CD4-positive, alpha-beta T cell treated with Interleukin-12 subunit alpha and Interleukin-12 subunit beta, for 1 hour (primary cell): ENCODE results near the gene C22orf31.
"Not testable (repeated sequence)": the region's sequence is repeated elsewhere in the genome, so short reads cannot be mapped to it uniquely, and the experiment has no call there.

Source experiments
- DNase-seq: peaks from one replicate; pipeline ENCODE4 v3.0.0-alpha.2; 2020

C22orf31 gene

DNA sequence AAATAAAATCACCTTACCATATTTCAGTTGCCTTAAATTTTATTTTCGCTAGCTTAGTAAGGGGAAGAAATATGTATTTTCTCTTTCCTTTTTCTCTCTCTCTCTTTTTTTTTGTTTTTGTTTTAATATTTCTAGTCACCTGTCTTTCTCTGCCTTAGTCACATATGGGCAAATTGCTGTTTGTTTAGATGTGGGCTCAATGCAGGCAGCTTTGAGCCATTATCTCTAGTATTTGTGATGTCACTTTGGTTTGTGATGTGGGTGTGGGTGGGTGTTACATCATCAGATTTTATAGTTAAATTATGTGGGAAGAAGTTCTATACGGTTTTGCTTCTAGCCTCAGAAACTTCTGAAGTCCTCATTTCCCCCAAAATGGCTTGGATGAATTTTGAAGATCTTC lies at the start of gene C22orf31:
Gene C22orf31 (minus strand): TSS at position 59 of the 400 bp plus-strand sequence. CDS start 39 bp downstream, at position 20.
- no peak for DNase-seq

DNA sequence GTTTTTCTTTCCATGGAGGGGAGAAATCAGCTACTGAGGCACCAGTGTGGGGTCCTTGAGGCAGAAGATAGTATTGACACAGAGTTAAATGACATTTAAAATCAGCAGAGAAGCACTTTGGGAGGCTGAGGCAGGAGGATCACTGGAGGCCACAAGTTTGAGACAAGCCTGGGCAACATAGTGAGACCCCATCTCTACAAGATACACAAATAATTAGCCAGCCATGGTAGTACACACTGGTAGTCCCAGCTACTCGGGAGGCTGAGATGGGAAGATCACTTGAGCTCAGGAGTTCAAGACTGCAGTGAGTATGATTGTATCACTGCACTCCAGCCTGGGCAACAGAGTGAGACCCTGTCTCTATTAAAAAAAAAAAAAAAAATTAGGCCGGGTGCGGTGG lies 49.3 kb upstream of the C22orf31 start:
- DNase-seq: no peak

DNA sequence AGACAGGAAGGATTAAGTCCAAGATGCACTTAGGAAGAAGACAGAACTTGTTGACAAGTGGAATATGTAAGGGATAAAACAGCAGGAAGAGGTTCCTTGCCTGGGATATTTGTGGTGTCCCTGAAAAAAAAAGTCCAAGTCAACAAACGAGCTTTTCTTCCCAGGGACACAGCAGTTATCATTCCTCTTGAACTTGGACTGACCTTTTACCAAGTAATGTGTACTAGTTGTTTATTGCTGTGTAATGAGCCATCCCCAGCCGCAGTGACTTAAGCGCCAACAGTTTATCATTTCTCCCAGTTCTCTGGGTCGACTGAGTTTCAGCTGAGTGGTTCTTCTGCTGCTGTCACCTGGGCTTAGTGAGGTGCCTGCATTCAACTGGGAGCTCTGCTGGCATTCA lies 48.2 kb upstream of the C22orf31 start:
- DNase-seq: no peak

DNA sequence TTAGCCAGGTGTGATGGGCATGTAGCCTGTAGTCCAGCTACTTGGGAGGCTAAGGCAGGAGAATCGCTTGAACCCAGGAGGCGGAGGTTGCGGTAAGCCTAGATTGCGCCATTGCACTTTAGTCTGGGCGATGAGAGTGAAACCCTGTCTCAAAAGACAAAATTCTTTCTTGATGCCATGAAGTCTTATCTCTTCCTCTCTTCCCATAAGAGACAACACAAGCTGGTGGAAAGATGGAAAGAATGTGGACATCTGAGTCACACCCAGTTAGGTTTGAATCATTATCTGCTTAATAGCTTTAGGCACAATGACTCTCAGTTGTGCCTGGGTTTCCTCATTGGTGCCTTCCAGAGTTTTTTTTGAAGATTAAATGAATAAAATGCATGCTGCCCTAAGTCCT lies 46.5 kb upstream of the C22orf31 start:
- no peak for DNase-seq

DNA sequence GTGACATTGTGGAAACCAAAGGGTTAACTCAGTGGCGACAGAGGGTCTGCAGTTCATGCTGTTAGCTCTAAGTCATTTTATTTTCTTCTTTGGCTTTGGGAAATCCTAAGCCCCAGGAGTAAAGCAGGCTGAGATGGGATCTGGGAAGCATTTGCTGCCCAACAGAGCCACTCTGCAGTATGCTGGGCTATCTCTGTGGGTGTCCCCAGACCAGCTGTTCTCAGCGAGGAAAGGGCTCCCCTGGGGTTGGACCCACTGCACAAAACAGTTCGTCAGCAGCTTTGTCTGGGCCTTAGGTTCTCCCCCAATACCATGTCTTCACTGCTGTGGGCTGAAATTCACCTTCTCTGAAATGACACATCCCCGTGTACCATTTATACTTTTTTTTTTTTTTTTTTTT lies 45.2 kb upstream of the C22orf31 start:
- no peak for DNase-seq

DNA sequence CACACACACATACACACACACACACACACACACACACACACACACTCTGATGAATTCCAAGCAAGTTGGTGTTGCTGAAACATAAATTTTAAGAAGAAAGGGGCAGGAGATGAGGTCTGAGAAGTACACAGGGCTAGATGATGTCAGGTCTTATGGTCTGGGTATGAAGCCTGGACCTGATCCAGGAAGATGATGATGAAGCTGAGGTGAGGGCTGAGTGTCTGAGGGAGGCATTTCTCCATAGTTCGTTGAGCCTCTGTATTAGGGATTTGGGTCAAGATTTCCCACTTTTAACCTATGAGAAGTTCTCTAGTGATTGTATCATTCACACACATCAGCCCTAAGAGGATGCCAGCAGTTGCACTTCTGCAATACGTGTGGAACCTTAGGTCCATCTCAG lies 43.8 kb upstream of the C22orf31 start:
- no peak for DNase-seq

DNA sequence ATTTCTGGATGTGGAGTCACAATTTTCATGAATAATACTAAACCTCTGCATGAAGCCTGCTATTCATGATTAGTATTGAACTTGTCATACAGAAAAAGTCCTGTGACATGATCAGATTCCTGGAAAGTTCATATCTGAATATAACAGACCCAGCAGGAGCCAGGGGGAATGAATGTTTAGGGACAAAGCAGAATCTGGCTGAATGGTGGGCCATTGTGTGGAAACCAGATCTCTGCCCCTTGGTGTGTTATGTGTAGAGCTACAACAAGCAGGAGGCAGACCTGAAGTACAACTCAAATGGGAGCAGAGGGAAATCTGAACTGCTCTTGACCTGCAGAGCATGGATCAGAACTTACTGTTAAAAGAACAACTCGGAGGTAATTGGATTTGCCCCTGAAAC lies 41.5 kb upstream of the C22orf31 start:
- no peak for DNase-seq

DNA sequence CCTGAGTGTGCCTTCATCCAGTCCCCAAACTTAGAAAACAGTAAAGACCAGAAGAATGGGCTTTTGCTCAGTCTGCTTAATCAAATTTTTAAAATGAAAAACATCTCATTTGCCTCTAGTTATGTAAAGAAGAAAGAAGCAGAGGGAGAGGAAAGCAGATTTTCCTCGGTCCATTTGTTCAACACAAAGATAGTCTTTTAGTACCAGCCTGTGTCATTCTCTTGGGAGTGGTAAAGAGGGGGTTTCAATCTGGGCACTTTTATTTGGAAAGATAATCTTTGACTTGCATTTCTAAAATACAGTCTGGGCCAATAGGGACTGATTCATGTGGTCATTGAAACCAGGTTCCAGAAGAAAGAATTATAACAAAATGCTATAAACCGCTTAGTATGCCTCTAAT lies 40.7 kb upstream of the C22orf31 start:
- DNase-seq: no peak

DNA sequence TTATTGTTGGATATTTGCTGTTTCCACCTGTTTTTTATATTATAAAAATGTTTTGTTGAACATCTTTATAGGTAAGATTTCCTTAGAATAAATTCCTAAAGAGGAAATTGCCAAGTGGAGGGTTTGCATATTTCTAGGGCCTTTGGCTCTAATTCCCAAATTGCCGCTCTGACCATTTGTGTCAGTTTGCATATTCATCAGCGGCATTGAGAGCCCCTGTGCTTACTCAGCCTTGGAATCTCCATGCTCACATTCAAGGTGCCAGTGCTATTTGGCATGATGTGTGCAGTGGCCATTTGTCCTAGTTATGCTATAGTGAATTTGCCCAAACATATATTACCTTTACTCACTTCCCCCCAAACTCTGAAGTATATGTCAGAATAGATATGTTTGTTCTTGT lies 36.7 kb upstream of the C22orf31 start:
- no peak for DNase-seq

DNA sequence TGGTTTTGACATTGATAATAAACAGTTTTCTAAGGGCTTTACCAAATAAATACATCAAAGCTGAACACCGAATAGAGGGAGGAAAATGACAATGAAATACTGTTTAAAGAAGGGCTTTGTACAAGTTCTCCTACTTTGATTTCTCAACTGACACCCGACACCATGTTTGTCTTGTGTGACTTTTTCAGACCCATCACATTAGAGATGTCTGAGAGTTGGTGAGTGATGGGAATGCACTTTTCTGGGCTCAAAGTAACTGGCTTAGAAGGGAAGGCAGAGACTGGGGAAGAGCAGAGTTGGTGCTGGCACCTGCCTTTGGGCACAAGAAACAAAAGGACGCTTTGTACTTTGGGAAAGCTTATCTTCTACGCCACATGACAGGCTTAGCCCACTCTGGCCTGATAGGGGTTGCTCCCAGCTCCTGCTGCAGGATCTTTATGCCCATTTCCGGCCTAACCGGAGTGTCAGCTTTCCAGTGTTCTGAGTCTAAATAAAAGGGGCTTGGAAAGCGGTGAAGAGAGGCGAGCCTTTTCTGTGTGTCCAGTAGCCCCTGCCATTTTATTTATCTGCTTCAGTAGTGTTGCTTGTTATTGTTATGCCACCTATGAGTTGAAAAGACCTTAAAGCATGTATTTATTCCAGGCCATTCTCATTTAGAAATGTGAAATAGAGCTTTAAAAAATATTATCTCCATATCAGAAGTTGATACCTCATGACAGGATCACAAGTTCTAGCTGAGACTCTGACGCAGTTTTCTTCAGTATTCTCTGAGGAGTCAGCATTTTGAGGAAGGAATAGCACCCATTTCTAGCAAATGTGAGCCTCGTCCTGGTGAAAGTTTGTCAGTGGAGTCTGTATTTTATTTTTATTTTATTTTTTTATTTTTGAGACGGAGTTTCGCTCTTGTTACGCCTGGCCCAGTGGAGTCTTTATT lies 35.4 kb upstream of the C22orf31 start:
- no peak for DNase-seq

DNA sequence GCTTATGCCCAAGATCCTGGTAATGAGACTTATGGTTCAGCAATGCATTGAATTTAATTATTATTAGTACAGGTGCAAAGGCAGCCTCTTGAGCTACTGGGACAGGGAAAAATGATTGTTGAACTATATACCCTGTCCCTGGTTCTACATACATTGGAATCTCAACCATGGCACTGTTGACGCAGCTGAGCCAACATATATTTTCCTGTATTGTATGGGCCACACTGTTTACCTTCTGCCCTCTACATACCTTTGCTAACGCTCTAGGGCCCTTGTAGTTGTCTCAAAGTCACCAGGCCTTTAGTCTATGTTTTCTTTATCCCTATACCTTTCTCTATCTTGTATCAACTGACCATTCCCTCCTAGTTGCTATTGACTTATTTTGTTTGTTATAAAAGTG lies 33.8 kb upstream of the C22orf31 start:
- no peak for DNase-seq

DNA sequence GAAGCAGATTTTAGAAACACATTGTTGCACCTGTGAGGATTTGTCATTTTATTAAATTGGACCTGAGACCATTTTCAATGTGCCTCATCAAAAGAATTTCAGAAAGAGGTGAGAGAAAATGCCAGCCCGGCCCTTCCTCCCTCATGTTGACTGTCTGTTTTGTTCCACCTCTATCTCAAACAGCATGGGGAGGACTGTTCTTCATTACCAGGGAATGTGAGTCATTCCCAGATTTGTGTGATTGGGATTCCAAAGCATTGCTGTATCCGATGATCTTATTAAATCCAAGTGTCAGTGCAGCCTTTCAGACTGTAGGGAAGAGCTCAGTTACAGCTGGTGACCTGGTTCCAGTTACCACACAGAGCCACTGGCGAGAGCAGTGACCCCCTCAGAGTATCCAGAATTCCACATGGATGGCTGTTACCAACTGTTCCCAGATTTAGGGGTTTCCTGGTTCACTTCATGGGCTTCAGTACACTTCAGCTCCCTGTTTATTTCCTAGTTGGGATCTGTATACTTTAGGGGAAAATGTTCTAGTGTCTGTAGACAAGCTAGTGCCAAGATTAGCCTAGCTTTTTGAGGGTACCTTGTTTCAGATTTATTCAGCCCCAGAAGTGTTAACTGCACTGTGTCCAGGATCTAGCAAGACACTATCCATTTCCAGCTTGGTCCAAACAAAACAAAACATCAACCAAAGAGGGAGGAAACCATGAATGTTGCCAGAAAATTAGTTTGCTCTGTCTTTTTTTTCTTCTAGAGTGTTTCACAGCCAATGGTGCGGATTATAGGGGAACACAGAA lies 32.1 kb upstream of the C22orf31 start:
- DNase-seq: no peak

DNA sequence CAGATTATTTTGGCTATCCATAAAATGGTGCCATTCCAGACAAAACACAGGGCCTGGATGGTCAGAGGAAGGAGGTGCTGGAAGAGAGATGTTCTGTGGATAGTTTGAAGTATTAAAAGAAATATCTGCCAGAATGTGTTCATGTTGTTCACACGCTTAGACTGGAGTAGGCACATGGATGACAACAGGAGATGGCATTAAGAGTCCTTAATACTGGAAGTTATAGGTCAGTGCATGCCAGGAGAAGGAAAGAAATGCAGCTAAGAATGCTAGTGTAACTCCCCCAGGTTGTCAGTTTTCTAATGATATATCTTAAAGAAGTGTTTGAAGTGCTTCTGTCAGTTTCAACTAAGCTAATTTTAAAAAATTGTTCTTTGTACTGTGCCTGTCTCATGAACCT lies 31.4 kb upstream of the C22orf31 start:
- no peak for DNase-seq

DNA sequence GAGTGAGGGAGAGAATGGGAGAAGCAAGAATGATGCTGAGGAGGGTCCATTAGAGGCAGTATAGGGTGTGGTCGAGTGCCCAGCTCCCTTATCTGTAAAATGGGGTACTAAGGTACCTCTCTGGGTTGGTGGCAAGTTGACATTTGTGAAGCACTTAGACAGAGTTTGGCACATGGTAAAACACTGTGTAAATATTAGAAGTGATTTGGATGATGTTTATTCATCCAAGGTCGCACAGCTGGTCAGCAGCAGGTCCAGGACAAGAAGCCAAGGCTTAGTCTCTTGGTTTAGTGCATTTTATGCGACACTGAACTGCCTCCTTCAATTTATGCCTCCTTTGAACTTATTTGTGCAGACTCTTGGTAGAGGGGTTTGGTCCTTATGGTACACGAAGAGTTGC lies 30.6 kb upstream of the C22orf31 start:
- DNase-seq: no peak

DNA sequence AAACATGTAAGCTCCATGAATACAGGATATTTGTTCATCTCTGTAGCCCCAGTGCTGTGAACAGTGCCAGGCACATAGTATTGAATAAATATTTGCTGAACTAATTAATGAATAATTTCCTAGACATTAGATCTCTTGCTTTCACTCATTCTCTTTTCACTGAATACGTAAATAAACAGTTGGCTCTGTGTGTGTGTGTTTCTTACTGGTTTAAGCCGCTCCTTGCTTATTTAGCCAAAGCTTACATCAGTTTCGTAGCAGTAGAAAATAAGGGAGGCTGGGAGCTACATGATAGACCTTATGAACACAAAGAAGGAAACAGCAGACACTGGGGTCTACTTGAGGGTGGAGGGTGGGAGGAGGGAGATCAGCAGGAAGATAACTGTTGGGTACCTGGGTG lies 28.4 kb upstream of the C22orf31 start:
- DNase-seq: no peak

DNA sequence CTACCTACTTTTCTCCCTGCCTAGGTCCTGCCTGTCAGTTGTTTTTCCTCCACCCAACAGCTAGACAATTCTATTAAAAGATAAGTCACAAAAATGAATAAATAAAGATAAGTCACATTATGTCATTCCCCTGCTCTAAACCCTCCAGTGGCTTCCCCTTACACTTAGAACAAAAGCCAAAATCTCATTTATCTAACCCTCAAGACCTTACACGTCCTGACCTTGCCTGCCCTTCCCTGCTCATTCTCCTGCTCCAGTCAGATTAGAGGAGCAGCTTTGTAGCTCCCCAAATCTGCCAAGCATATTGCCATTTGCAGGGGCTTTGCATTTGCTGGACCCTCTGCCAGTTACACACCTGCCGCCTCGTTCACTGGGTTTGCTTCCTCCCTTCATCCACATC lies 27.9 kb upstream of the C22orf31 start:
- DNase-seq: no peak

DNA sequence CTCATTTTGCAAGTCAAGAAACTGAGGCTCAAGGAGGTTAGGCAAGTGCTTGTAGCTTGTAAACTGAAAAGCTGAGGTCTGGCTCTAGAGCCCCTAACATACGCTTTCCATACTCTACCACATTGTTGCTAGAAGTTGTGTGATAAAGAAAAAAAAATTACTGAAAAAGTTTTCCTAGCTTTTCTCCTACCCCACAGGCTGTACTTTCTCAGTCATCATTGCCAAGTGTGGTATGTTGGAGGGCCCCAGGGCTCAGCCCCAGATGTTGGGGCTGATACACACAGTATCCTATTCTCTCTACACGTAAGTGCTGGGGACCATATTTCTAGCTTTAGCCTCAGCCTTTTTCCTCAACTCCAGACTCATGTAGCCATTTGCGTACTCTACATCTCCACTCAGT lies 27.2 kb upstream of the C22orf31 start:
- DNase-seq: no peak

DNA sequence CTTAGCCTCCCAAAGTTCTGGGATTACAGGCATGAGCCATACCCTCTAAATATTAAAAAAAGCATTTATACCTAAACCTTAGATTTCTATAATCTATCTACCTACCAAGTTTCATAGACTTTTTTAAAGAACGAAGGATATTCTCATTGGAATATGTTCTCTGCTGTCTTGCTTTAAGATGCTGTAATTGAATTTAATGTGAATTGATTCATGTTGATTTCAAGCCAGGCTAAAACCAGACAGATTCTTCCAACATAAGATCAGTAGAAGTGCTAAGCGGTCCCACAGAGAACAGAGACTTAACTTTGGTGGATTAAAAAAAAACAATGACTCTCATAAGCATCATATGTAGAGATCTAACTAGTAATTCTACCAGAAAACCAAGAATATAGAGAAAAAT lies 25.4 kb upstream of the C22orf31 start:
- DNase-seq: no peak

DNA sequence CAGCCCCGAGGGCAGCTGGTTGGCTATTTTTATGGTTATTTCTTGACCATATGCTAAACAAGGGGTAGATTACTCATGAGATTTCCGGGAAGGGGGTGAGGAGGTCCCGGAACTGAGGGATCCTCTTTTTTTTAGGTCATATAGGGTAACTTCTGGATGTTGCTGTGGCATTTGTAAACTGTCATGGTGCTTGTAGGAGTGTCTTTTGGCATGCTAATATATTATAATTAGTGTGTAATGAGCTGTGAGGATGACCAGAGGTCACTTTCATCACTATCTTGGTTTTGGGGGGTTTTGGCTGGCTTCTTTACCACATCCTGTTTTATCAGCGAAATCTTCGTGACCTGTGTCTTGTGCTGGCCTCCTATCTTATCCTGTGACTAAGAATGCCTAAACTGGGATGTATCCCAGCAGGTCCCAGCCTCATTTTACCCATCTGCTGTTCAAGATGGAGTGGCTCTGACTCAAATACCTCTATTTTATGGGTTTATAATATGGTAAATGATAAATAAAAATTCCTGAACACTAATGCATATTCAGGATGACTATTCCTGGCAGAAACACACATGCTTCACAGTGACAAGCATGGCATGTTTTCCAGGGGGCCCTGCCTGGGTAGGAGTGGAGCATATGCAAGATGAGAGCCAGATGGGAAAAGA lies 22.4 kb upstream of the C22orf31 start:
- DNase-seq: no peak

DNA sequence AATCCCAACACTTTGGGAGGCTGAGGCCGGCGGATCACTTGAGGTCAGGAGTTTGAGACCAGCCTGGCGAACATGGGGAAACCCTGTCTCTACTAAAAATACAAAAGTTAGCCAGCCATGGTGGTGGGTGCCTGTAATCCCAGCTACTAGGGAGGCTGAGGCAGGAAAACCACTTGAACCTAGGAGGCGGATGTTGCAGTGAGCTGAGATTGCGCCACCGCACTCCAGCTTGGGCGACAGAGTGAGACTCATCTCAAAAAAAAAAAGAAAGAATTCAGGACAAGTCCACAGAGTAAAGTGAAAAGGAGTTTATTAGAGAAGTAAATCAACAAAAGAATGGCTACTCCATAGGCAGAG lies 21.9 kb upstream of the C22orf31 start:
- not testable (repeated sequence) for DNase-seq

DNA sequence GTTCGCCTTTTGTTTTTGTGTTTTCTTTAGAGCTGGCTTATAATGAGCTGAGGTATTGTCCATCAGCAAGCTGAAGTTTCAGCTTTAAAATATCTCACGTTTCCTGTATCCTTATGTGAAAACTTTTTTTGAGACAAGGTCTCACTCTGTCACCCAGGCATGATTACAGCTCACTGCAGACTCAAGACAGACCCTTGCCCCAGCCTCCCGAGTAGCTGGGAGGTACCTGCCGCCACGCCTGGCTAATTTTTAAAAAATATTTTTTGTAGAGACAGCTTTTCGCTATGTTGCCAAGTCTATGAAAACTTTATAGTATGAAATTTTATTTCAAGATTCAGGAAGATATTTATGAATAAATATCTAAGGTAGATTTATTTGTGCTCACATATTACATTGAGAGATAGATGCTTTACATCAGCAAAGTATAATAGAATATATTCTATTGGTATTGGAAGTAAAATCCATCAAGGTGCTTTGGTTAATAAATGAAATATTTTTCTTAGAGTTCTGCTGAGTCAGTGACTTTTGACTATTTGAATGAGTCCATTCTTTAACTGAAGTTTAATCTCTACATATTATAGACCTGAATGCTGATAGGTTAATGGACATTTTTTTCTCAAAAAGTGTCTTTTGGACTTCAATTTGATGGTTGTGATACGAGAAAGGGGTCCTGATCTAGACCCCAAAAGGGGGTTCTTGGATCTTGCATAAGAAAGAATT lies 21.4 kb upstream of the C22orf31 start:
- no peak for DNase-seq

DNA sequence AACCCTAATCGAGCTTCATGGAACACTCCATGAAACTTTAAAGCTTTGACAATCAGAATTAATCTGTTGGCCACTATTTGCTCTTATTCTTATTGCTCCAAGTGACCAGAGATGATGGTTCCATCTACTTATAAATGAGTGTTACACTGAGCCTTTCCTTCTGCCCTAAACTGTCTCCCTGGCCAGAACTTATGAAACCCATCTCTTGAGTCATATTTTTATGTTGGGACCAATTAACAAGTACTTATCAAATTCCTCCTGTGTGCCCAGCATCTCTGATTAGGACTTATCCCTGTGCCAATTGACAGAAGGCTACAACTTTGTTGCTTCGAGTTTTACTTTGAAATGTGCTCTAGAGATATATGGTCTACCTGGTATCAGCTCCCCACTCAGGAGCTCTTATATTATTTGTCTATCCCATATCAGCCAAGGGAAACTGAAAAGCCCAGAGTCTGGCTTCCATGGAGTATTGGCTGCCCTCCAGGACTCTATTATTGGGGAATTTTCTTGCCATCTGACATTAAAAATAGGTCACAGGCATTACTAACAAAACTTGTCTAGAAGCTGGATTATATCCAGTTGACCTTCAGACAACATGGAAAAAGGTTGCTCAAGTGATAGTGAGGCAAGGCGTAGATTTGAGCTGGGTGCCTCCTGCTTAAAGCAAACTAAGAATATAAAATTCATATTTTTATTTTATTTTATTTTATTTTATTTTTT lies 20.0 kb upstream of the C22orf31 start:
- no peak for DNase-seq
